Raji (cell line): ENCODE measurements around the gene SAAL1.

Experiments
- POLR2A ChIP-seq: IDR thresholded peaks from 2 replicates; pipeline ENCODE4 v1.6.1; 2011; ENCODE audit warnings: low read depth, low read length, control low read depth; ENCODE audit not compliant: insufficient read depth

The SAAL1 gene

GRCh38 chr11:18056561-18057181 lies 49.2 kb downstream of the SAAL1 start:
- no peak for TF ChIP-seq POLR2A

- no peak for TF ChIP-seq POLR2A
Measured at GRCh38 chr11:18054511-18055103, 51.3 kb downstream of the SAAL1 start.

DNA sequence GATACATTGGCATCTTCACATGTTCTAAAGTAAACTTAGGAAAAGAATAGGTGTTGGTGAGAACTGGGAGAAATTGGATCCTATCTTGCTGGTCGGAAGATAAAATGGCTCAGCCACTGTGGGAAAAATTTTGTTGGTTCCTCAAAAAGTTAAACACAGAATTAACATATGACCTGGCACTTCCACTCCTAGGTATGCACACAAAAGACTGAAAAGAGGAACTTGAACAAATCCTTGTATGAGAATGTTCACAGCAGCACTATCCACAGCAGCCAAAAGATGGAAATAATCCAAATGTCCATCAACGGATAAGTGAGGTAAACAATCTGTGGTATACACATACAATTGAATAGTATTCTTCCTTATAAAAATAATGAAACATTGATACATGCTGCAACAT lies 55.0 kb downstream of the SAAL1 start:
- no peak for TF ChIP-seq POLR2A

- no peak for TF ChIP-seq POLR2A
Measured at GRCh38 chr11:18046116-18046777, 59.6 kb downstream of the SAAL1 start, which contains the start of gene TPH1. TPH1 (minus strand) TSS chr11:18046269; CDS start chr11:18040762, 5,507 bp downstream.

DNA sequence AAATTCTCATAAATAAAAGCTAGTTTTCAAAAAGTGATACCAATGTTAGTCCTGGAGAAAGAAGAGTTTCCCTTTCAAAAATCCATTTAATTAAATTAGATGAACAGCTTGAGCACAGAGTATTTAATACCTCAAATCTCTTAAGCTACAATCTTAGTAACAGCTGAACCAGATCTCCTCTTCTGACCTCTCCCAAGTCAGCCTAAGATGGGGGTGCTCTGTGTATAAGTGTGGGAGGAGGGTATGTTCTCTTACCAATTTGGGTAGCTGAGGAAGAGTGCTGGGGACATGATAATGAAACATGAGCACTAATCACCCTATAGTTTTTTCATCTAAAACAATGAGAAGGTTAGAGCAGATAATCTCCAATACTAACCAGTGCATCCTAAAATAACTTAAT lies 69.4 kb downstream of the SAAL1 start:
- TF ChIP-seq POLR2A = no peak
